SJCRH30 (cell line): Measurements from ENCODE around the gene TNRC18. TPM values are rescaled to one million over a fixed set of nuclear protein-coding genes. Genes with fewer than 3 reads are reported as not detected.

Experiments used
- DNase-seq, 2 experiments: peaks; one replicate each; pipeline ENCODE4 v3.0.0-alpha.2; 2015 to 2020
- H3K27ac ChIP-seq: fragments of 250-450 bp; sonication (Bioruptor Pico); 2 replicates; pipeline ENCODE4 v1.5.1; 2020; ENCODE audit warnings: mild to moderate bottlenecking, moderate library complexity
- H3K27me3 ChIP-seq: fragments of 250-450 bp; sonication (Bioruptor Pico); 2 replicates; pipeline ENCODE4 v1.5.1; 2020; ENCODE audit warnings: mild to moderate bottlenecking, moderate library complexity
- H3K36me3 ChIP-seq: fragments of 250-450 bp; sonication (Bioruptor Pico); 2 replicates; pipeline ENCODE4 v1.5.1; 2020; ENCODE audit warnings: mild to moderate bottlenecking, moderate library complexity
- H3K4me1 ChIP-seq: fragments of 250-450 bp; sonication (Bioruptor Pico); 2 replicates; pipeline ENCODE4 v1.5.1; 2020; ENCODE audit warnings: mild to moderate bottlenecking, moderate library complexity
- H3K4me3 ChIP-seq: fragments of 250-450 bp; sonication (Bioruptor Pico); 2 replicates; pipeline ENCODE4 v1.5.1; 2020; ENCODE audit warnings: mild to moderate bottlenecking, moderate library complexity
- H3K9me3 ChIP-seq: fragments of 250-450 bp; sonication (Bioruptor Pico); replicated peaks from 2 replicates; pipeline ENCODE4 v1.5.1; 2020; ENCODE audit warnings: mild to moderate bottlenecking, moderate library complexity
- total RNA-seq: library from RNA; depleted of rRNA; stranded (reverse); fragments of >200 nt; shearing (Covaris generic); gene quantifications from 2 replicates; pipeline ENCODE4 v1.2.3, GENCODE V29; 2014

Gene TNRC18
- total RNA-seq, 1 experiment from 2014 or later = 31.1 TPM

GRCh38 chr7:5417106-5418071, 6.2 kb downstream of the TNRC18 start:
- no peak for DNase-seq
- H3K36me3 ChIP-seq = no peaks in the 10 kb centered on the region
- H3K9me3 ChIP-seq = no peaks in the 10 kb centered on the region
- no peak overlapping the region for H3K4me3 ChIP-seq
- no peak overlapping the region for H3K27ac ChIP-seq
- H3K27me3 ChIP-seq = no peaks in the 10 kb centered on the region
- H3K4me1 ChIP-seq = peaks cover 15% of the 10 kb centered on the region; the same call in 1 of the 2 replicates

- H3K4me3 ChIP-seq = no peak overlapping the region
- peaks cover 15% of the 10 kb centered on the region; the same call in 1 of the 2 replicates for H3K4me1 ChIP-seq
- H3K9me3 ChIP-seq = no peaks in the 10 kb centered on the region
- no peaks in the 10 kb centered on the region for H3K36me3 ChIP-seq
- no peaks in the 10 kb centered on the region for H3K27me3 ChIP-seq
- H3K27ac ChIP-seq = no peak overlapping the region
- no peak for DNase-seq
Observed at GRCh38 chr7:5414916-5415315, 8.7 kb downstream of the TNRC18 start.

GRCh38 chr7:5413449-5413786, 10.2 kb downstream of the TNRC18 start:
- Histone ChIP-seq H3K27me3 (no peaks in the 10 kb centered on the region), H3K4me3 (no peak overlapping the region), H3K4me1 (peaks cover 3% of the 10 kb centered on the region; the same call in 1 of the 2 replicates), H3K27ac (no peak overlapping the region), H3K9me3 (no peaks in the 10 kb centered on the region), H3K36me3 (no peaks in the 10 kb centered on the region)
- DNase-seq = no peak

GRCh38 chr7:5408777-5409176, 14.9 kb downstream of the TNRC18 start:
- H3K4me1 ChIP-seq = no peaks in the 10 kb centered on the region
- H3K27ac ChIP-seq = no peak overlapping the region
- H3K4me3 ChIP-seq = no peak overlapping the region
- DNase-seq = no peak
- no peaks in the 10 kb centered on the region for H3K27me3 ChIP-seq
- peaks cover 11% of the 10 kb centered on the region; the same call in 1 of the 2 replicates for H3K36me3 ChIP-seq
- H3K9me3 ChIP-seq = no peaks in the 10 kb centered on the region

- no peak overlapping the region for H3K27ac ChIP-seq
- no peaks in the 10 kb centered on the region for H3K27me3 ChIP-seq
- no peaks in the 10 kb centered on the region for H3K4me1 ChIP-seq
- DNase-seq = no peak
- no peaks in the 10 kb centered on the region for H3K9me3 ChIP-seq
- H3K4me3 ChIP-seq = no peak overlapping the region
- H3K36me3 ChIP-seq = peaks cover 11% of the 10 kb centered on the region; the same call in 1 of the 2 replicates
Observed at GRCh38 chr7:5406957-5407945, 16.4 kb downstream of the TNRC18 start.

- H3K4me3 ChIP-seq = no peak overlapping the region
- H3K9me3 ChIP-seq = no peaks in the 10 kb centered on the region
- no peak overlapping the region for H3K27ac ChIP-seq
- no peak for DNase-seq
- peaks cover 11% of the 10 kb centered on the region; the same call in 1 of the 2 replicates for H3K36me3 ChIP-seq
- H3K4me1 ChIP-seq = no peaks in the 10 kb centered on the region
- H3K27me3 ChIP-seq = no peaks in the 10 kb centered on the region
Observed at GRCh38 chr7:5404421-5404826, 19.2 kb downstream of the TNRC18 start.

GRCh38 chr7:5403442-5403841, 20.2 kb downstream of the TNRC18 start:
- no peak for DNase-seq
- no peak overlapping the region for H3K4me3 ChIP-seq
- peaks cover 11% of the 10 kb centered on the region; the same call in 1 of the 2 replicates for H3K36me3 ChIP-seq
- no peak overlapping the region for H3K27ac ChIP-seq
- H3K4me1 ChIP-seq = no peaks in the 10 kb centered on the region
- H3K9me3 ChIP-seq = no peaks in the 10 kb centered on the region
- no peaks in the 10 kb centered on the region for H3K27me3 ChIP-seq

GRCh38 chr7:5397736-5398135, 25.9 kb downstream of the TNRC18 start:
- no peak for DNase-seq
- H3K36me3 ChIP-seq = no peaks in the 10 kb centered on the region; the same call in 1 of the 2 replicates
- no peak overlapping the region for H3K27ac ChIP-seq
- no peaks in the 10 kb centered on the region for H3K9me3 ChIP-seq
- no peaks in the 10 kb centered on the region for H3K4me1 ChIP-seq
- no peaks in the 10 kb centered on the region for H3K27me3 ChIP-seq
- no peak overlapping the region for H3K4me3 ChIP-seq

DNA sequence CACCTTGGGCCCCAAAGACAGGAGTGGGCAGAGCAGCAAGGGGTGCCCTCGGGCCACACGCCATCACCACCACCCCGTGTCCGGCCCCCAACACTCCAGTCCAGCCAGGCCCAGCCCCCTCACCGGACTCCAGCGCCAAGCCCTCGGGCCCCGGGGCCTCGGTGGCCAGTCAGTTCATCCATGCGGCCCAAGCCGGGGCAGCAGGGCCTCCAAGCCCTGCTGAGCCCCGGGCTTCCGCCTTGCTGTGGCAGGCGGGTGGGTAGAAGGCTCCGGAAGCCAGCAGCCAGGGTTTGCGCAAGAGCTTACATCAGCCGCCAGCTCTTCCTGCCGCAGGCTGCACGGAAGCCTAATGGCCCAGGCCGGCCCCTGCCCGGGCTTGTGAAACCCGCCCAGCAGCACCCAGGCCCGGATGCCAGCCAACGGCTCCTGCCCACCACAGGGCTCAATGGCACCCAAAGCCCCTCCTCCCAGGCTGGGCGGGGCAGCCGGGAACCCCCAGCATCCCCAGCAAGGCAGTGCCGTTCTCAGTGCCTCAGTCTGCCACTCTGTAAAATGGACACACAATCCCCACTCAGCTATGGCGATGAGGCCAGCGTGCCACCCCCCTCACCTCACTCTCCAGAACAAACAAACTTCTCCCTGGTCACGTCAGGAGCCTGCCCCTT, 26.5 kb downstream of the TNRC18 start:
- no peaks in the 10 kb centered on the region for H3K9me3 ChIP-seq
- H3K27me3 ChIP-seq = no peaks in the 10 kb centered on the region
- no peak for DNase-seq
- no peak overlapping the region for H3K4me3 ChIP-seq
- H3K36me3 ChIP-seq = no peaks in the 10 kb centered on the region; the same call in 1 of the 2 replicates
- H3K27ac ChIP-seq = no peak overlapping the region
- no peaks in the 10 kb centered on the region for H3K4me1 ChIP-seq

- Histone ChIP-seq H3K9me3 (no peaks in the 10 kb centered on the region), H3K27ac (no peak overlapping the region), H3K4me3 (no peak overlapping the region), H3K27me3 (no peaks in the 10 kb centered on the region), H3K36me3 (no peaks in the 10 kb centered on the region), H3K4me1 (no peaks in the 10 kb centered on the region)
- DNase-seq = peak in 1 of 2 experiments; percentile 24
Observed at GRCh38 chr7:5396542-5396941, 27.1 kb downstream of the TNRC18 start.

DNA sequence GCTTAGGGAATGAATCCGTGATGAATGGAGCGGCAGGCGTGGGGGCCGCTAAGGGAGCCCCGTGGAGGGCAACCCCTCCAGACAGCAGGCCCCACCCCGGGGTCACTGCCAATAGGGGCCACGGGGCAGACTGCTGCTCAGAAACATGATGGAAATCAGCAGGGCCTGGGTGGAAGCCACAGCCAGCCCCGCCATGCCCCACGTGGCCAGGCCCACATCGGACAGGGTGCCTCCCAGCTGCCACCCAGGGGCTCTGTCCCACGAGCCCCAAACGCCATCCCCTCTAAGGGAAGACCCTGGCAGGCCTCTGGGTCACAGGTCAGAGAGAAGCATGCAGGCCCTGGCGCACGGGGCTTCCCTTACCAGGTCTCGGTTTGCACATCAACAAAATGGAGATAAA, 28.4 kb downstream of the TNRC18 start:
- no peaks in the 10 kb centered on the region for H3K4me1 ChIP-seq
- no peaks in the 10 kb centered on the region for H3K27me3 ChIP-seq
- no peak overlapping the region for H3K27ac ChIP-seq
- no peak for DNase-seq
- no peaks in the 10 kb centered on the region for H3K36me3 ChIP-seq
- no peaks in the 10 kb centered on the region for H3K9me3 ChIP-seq
- H3K4me3 ChIP-seq = no peak overlapping the region

GRCh38 chr7:5394264-5395105, 29.1 kb downstream of the TNRC18 start:
- Histone ChIP-seq H3K4me1 (no peaks in the 10 kb centered on the region), H3K27me3 (no peaks in the 10 kb centered on the region), H3K9me3 (no peaks in the 10 kb centered on the region), H3K27ac (no peak overlapping the region), H3K4me3 (no peak overlapping the region), H3K36me3 (peaks cover 6% of the 10 kb centered on the region)
- no peak for DNase-seq

DNA sequence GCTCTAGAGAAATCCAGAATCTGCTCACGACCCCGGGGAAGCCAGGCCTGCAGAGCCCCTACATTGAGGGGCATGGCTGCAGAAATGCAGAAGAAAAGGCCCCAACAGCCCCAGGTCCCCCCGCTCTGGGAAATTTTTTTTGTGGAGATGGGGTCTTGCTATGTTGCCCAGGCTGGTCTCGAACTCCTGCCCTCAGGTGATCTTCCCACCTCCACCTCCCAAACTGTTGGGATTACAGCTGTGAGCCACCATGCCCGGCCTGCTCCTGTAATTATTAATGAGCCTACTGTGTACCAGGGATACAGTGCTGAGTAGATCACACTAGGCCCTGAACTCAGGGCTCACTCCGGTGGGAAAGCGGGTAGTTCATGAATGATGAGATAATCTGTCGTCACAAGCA, 29.9 kb downstream of the TNRC18 start:
- Histone ChIP-seq H3K36me3 (peaks cover 7% of the 10 kb centered on the region), H3K27me3 (no peaks in the 10 kb centered on the region), H3K4me3 (no peak overlapping the region), H3K9me3 (no peaks in the 10 kb centered on the region), H3K27ac (no peak overlapping the region), H3K4me1 (no peaks in the 10 kb centered on the region)
- no peak for DNase-seq

DNA sequence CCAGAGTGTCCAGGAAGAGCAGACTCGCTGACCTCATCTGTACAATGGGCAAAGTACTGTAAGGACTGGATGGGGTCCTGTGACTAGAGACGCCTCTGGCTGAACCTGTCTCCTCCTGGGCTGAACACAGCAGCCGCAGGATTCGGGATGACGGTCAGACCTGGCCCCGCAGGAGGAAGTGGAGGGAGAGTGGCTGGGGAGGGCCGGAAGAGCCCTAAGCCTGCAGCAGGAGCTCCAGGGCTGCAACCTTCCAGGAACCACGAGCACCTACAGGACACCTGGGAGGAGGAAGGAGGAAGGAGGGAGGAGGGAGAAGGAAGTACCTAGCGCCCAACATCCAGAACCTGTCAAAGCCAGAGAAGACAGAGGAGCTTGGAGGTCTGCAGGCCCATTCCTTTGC, 30.3 kb downstream of the TNRC18 start:
- DNase-seq = no peak
- H3K9me3 ChIP-seq = no peaks in the 10 kb centered on the region
- peaks cover 7% of the 10 kb centered on the region for H3K36me3 ChIP-seq
- no peaks in the 10 kb centered on the region for H3K27me3 ChIP-seq
- H3K4me3 ChIP-seq = no peak overlapping the region
- H3K4me1 ChIP-seq = no peaks in the 10 kb centered on the region
- no peak overlapping the region for H3K27ac ChIP-seq
